SJCRH30 (cell line): ENCODE data around the gene LACC1. TPM values are rescaled to one million over a fixed set of nuclear protein-coding genes. Genes with fewer than 3 reads are reported as not detected.

Experiments used
- DNase-seq, 2 experiments: peaks; one replicate each; pipeline ENCODE4 v3.0.0-alpha.2; 2015 to 2020
- H3K27ac ChIP-seq: fragments of 250-450 bp; sonication (Bioruptor Pico); 2 replicates; pipeline ENCODE4 v1.5.1; 2020; ENCODE audit warnings: mild to moderate bottlenecking, moderate library complexity
- H3K27me3 ChIP-seq: fragments of 250-450 bp; sonication (Bioruptor Pico); 2 replicates; pipeline ENCODE4 v1.5.1; 2020; ENCODE audit warnings: mild to moderate bottlenecking, moderate library complexity
- H3K36me3 ChIP-seq: fragments of 250-450 bp; sonication (Bioruptor Pico); 2 replicates; pipeline ENCODE4 v1.5.1; 2020; ENCODE audit warnings: mild to moderate bottlenecking, moderate library complexity
- H3K4me1 ChIP-seq: fragments of 250-450 bp; sonication (Bioruptor Pico); 2 replicates; pipeline ENCODE4 v1.5.1; 2020; ENCODE audit warnings: mild to moderate bottlenecking, moderate library complexity
- H3K4me3 ChIP-seq: fragments of 250-450 bp; sonication (Bioruptor Pico); 2 replicates; pipeline ENCODE4 v1.5.1; 2020; ENCODE audit warnings: mild to moderate bottlenecking, moderate library complexity
- H3K9me3 ChIP-seq: fragments of 250-450 bp; sonication (Bioruptor Pico); replicated peaks from 2 replicates; pipeline ENCODE4 v1.5.1; 2020; ENCODE audit warnings: mild to moderate bottlenecking, moderate library complexity
- total RNA-seq: library from RNA; depleted of rRNA; stranded (reverse); fragments of >200 nt; shearing (Covaris generic); gene quantifications from 2 replicates; pipeline ENCODE4 v1.2.3, GENCODE V29; 2014; rRNA removed

Gene LACC1
- total RNA-seq, result 0.63 and 0.73 TPM in 2 replicates

GRCh38 chr13:43879755-43880181, at the start of gene LACC1:
LACC1 (plus strand) TSS chr13:43879904; CDS start chr13:43880986, 1,082 bp downstream.
- no peaks in the 10 kb centered on the region for H3K27me3 ChIP-seq
- H3K4me1 ChIP-seq, result no peaks in the 10 kb centered on the region
- no peak for DNase-seq
- H3K4me3 ChIP-seq, result peak within 1 kb of the TSS; percentile 85
- H3K36me3 ChIP-seq, result no peaks in the 10 kb centered on the region
- no peaks in the 10 kb centered on the region for H3K9me3 ChIP-seq
- H3K27ac ChIP-seq, result peak within 1 kb of the TSS; percentile 89

- no peak overlapping the region for H3K4me3 ChIP-seq
- no peaks in the 10 kb centered on the region for H3K36me3 ChIP-seq
- no peak for DNase-seq
- H3K4me1 ChIP-seq, result no peaks in the 10 kb centered on the region
- H3K27ac ChIP-seq, result no peak overlapping the region
- no peaks in the 10 kb centered on the region; the same call in 1 of the 2 replicates for H3K27me3 ChIP-seq
- no peaks in the 10 kb centered on the region; the same call in 1 of the 2 replicates for H3K9me3 ChIP-seq
These were observed 49.2 kb upstream of the LACC1 start for GRCh38 chr13:43830497-43830881.

GRCh38 chr13:43831088-43831487, 48.6 kb upstream of the LACC1 start:
- Histone ChIP-seq H3K4me1 (no peaks in the 10 kb centered on the region), H3K4me3 (no peak overlapping the region), H3K27ac (no peak overlapping the region), H3K36me3 (no peaks in the 10 kb centered on the region), H3K27me3 (no peaks in the 10 kb centered on the region; the same call in 1 of the 2 replicates), H3K9me3 (no peaks in the 10 kb centered on the region; the same call in 1 of the 2 replicates)
- DNase-seq, result no peak

GRCh38 chr13:43835701-43836100, 44.0 kb upstream of the LACC1 start:
- H3K27me3 ChIP-seq, result no peaks in the 10 kb centered on the region; the same call in 1 of the 2 replicates
- H3K4me1 ChIP-seq, result no peaks in the 10 kb centered on the region
- no peak overlapping the region for H3K4me3 ChIP-seq
- no peak overlapping the region for H3K27ac ChIP-seq
- H3K9me3 ChIP-seq, result no peaks in the 10 kb centered on the region; the same call in 1 of the 2 replicates
- no peaks in the 10 kb centered on the region for H3K36me3 ChIP-seq
- peak in 1 of 2 experiments; percentile 3 for DNase-seq

- Histone ChIP-seq H3K4me1 (no peaks in the 10 kb centered on the region), H3K36me3 (no peaks in the 10 kb centered on the region), H3K27ac (no peak overlapping the region), H3K4me3 (no peak overlapping the region), H3K27me3 (no peaks in the 10 kb centered on the region), H3K9me3 (0 out of 2 replicates have a peak, but pooled peaks cover 2% of the 10 kb centered on the region)
- no peak for DNase-seq
These were observed 40.8 kb upstream of the LACC1 start for GRCh38 chr13:43838909-43839308.

GRCh38 chr13:43846496-43847158, 33.1 kb upstream of the LACC1 start:
- no peak for DNase-seq
- no peaks in the 10 kb centered on the region for H3K36me3 ChIP-seq

GRCh38 chr13:43848001-43848649, 31.6 kb upstream of the LACC1 start:
- Histone ChIP-seq H3K36me3 (no peaks in the 10 kb centered on the region), H3K27me3 (no peaks in the 10 kb centered on the region), H3K27ac (no peak overlapping the region), H3K9me3 (no peaks in the 10 kb centered on the region), H3K4me3 (no peak overlapping the region), H3K4me1 (no peaks in the 10 kb centered on the region)
- DNase-seq, result no peak

More at GRCh38 chr13:43846496-43847158, 33.1 kb upstream of the LACC1 start:
- Histone ChIP-seq H3K9me3 (no peaks in the 10 kb centered on the region), H3K4me1 (no peaks in the 10 kb centered on the region), H3K27ac (no peak overlapping the region), H3K4me3 (no peak overlapping the region), H3K27me3 (no peaks in the 10 kb centered on the region)

- H3K27ac ChIP-seq, result no peak overlapping the region
- no peaks in the 10 kb centered on the region for H3K27me3 ChIP-seq
- H3K36me3 ChIP-seq, result no peaks in the 10 kb centered on the region
- peak in 1 of 2 experiments; percentile 4 for DNase-seq
- no peaks in the 10 kb centered on the region for H3K4me1 ChIP-seq
- no peak overlapping the region for H3K4me3 ChIP-seq
- peaks cover 3% of the 10 kb centered on the region; the same call in 1 of the 2 replicates for H3K9me3 ChIP-seq
These were observed 28.8 kb upstream of the LACC1 start for GRCh38 chr13:43850873-43851272.

GRCh38 chr13:43852923-43853404, 26.7 kb upstream of the LACC1 start:
- Histone ChIP-seq H3K9me3 (peaks cover 3% of the 10 kb centered on the region; the same call in 1 of the 2 replicates), H3K4me3 (no peak overlapping the region)
- DNase-seq, result no peak

GRCh38 chr13:43861863-43862262, 17.8 kb upstream of the LACC1 start:
- H3K27me3 ChIP-seq, result no peaks in the 10 kb centered on the region

More at GRCh38 chr13:43852923-43853404, 26.7 kb upstream of the LACC1 start:
- Histone ChIP-seq H3K36me3 (no peaks in the 10 kb centered on the region), H3K4me1 (no peaks in the 10 kb centered on the region), H3K27me3 (no peaks in the 10 kb centered on the region), H3K27ac (no peak overlapping the region)

GRCh38 chr13:43864921-43865320, 14.8 kb upstream of the LACC1 start:
- H3K4me1 ChIP-seq, result no peaks in the 10 kb centered on the region
- H3K27me3 ChIP-seq, result no peaks in the 10 kb centered on the region
- no peak overlapping the region for H3K27ac ChIP-seq
- no peak for DNase-seq
- no peaks in the 10 kb centered on the region for H3K36me3 ChIP-seq
- H3K9me3 ChIP-seq, result no peaks in the 10 kb centered on the region
- no peak overlapping the region for H3K4me3 ChIP-seq

More at GRCh38 chr13:43861863-43862262, 17.8 kb upstream of the LACC1 start:
- no peaks in the 10 kb centered on the region for H3K9me3 ChIP-seq
- H3K27ac ChIP-seq, result no peak overlapping the region
- no peak for DNase-seq
- no peaks in the 10 kb centered on the region for H3K4me1 ChIP-seq
- H3K4me3 ChIP-seq, result no peak overlapping the region
- no peaks in the 10 kb centered on the region for H3K36me3 ChIP-seq

GRCh38 chr13:43865892-43866291, 13.8 kb upstream of the LACC1 start:
- H3K9me3 ChIP-seq, result no peaks in the 10 kb centered on the region
- H3K27me3 ChIP-seq, result no peaks in the 10 kb centered on the region
- DNase-seq, result no peak
- H3K27ac ChIP-seq, result no peak overlapping the region
- no peaks in the 10 kb centered on the region for H3K4me1 ChIP-seq
- H3K4me3 ChIP-seq, result no peak overlapping the region
- H3K36me3 ChIP-seq, result no peaks in the 10 kb centered on the region

GRCh38 chr13:43872181-43872580, 7.5 kb upstream of the LACC1 start:
- Histone ChIP-seq H3K4me1 (no peaks in the 10 kb centered on the region), H3K4me3 (no peak overlapping the region), H3K27ac (no peak overlapping the region), H3K36me3 (no peaks in the 10 kb centered on the region), H3K27me3 (no peaks in the 10 kb centered on the region), H3K9me3 (no peaks in the 10 kb centered on the region)
- no peak for DNase-seq

- peak in 1 of 2 experiments; percentile 47 for DNase-seq
- no peaks in the 10 kb centered on the region for H3K9me3 ChIP-seq
- H3K27ac ChIP-seq, result no peak overlapping the region
These were observed 5.1 kb upstream of the LACC1 start for GRCh38 chr13:43874504-43875092.

GRCh38 chr13:43876366-43876765, 3.3 kb upstream of the LACC1 start:
- Histone ChIP-seq H3K27ac (no peak overlapping the region), H3K4me3 (no peak overlapping the region), H3K4me1 (no peaks in the 10 kb centered on the region), H3K9me3 (no peaks in the 10 kb centered on the region), H3K27me3 (no peaks in the 10 kb centered on the region), H3K36me3 (no peaks in the 10 kb centered on the region)
- DNase-seq, result no peak

More at GRCh38 chr13:43874504-43875092, 5.1 kb upstream of the LACC1 start:
- Histone ChIP-seq H3K36me3 (no peaks in the 10 kb centered on the region), H3K4me3 (no peak overlapping the region), H3K4me1 (no peaks in the 10 kb centered on the region), H3K27me3 (no peaks in the 10 kb centered on the region)
